ENCODE data around the gene BAX. TPM values are rescaled to one million over a fixed set of nuclear protein-coding genes. Genes with fewer than 3 reads are reported as not detected.

BAX gene
- total and polyA plus RNA-seq, 2 of the 4 experiments (the other 2 are of a cell fraction) = 23.3 to 169 TPM

GRCh38 chr19:48947258-48947542 lies 7.5 kb upstream of the BAX start:
- dilution Hi-C loops (cut with HindIII; ENCODE audit: low sequenced_read_pairs, unreplicated experiment) = no loop called here
- H3K4me3 ChIP-seq (ENCODE audit: insufficient read depth, low read depth, low read length) = no peak overlapping the region
- in situ Hi-C loops (cut with MboI; ENCODE audit: low sequenced_read_pairs) = no loop called here
- H4K20me1 ChIP-seq (ENCODE audit: insufficient read depth, low read length) = no peaks in the 10 kb centered on the region
- no peak for TF ChIP-seq RFX5 (IDR thresholded peaks at IDR 0.05; ENCODE audit: low read depth, low read length)
- no peak for TF ChIP-seq POLR2A (IDR thresholded peaks at IDR 0.05; ENCODE audit: low read depth, low read length)
- no peak for TF ChIP-seq RAD21 (IDR thresholded peaks at IDR 0.05; ENCODE audit: low read length)
- TF ChIP-seq USF2 (IDR thresholded peaks at IDR 0.05; ENCODE audit: low read depth, low read length) = no peak
- no peak for TF ChIP-seq CHD1 (IDR thresholded peaks at IDR 0.05; ENCODE audit: low read depth, low read length)
- no peak for TF ChIP-seq MAZ (IDR thresholded peaks at IDR 0.05; ENCODE audit: borderline replicate concordance, low read depth, low read length)
- no peak for TF ChIP-seq MXI1 (IDR thresholded peaks at IDR 0.05; ENCODE audit: borderline replicate concordance, low read depth, low read length)
- TF ChIP-seq ELK1 (IDR thresholded peaks at IDR 0.05; ENCODE audit: borderline replicate concordance, low read depth, low read length) = no peak
- TF ChIP-seq MAFK (IDR thresholded peaks at IDR 0.05; ENCODE audit: low read depth, low read length) = no peak
- TF ChIP-seq RCOR1 (IDR thresholded peaks at IDR 0.05; ENCODE audit: insufficient replicate concordance, low read length) = no peak
- TF ChIP-seq FOS (IDR thresholded peaks at IDR 0.05; ENCODE audit: low read depth, low read length) = no peak
- no peak for TF ChIP-seq CEBPB (IDR thresholded peaks at IDR 0.05; ENCODE audit: low read depth, low read length)
- no peak for TF ChIP-seq SMC3 (IDR thresholded peaks at IDR 0.05; ENCODE audit: low read depth, low read length)
- TF ChIP-seq NFE2L2 (IDR thresholded peaks at IDR 0.05; ENCODE audit: low read depth, low read length) = no peak
- no peak for TF ChIP-seq CTCF (conservative IDR thresholded peaks at IDR 0.05; ENCODE audit: low read depth, low read length)
- no peak for TF ChIP-seq BHLHE40 (IDR thresholded peaks at IDR 0.05; ENCODE audit: low read depth, low read length)
- no peak overlapping the region for H4K5ac ChIP-seq (ENCODE audit: low read depth, low read length)
- no peaks in the 10 kb centered on the region for H3K79me1 ChIP-seq (ENCODE audit: low read depth in 1 of 2, low read length in 2 of 2)
- ChIA-PET POLR2A (ENCODE audit: unreplicated experiment) (no interaction called here), CTCF (no interaction called here)
- no peak overlapping the region for H3K56ac ChIP-seq (ENCODE audit: extremely low read depth, insufficient read depth, low read length)
- no peak overlapping the region for H2AK9ac ChIP-seq (replicated peaks; ENCODE audit: low read depth, low read length, poor library complexity)
- ATAC-seq (ENCODE audit: low read depth) (no peak), DNase-seq (no peak)
- H3K27ac ChIP-seq (ENCODE audit: insufficient read depth, low read length) = no peak overlapping the region
- no peaks in the 10 kb centered on the region for H3K27me3 ChIP-seq (ENCODE audit: control insufficient read depth, insufficient read depth, low read length)
- 80% methylated on average over 1 of the region's 3 CpGs; no CpG with 5 or more reads in 1 of the 2 experiments for WGBS, 2 experiments (ENCODE audit: extremely low coverage in 2 of 2, insufficient read length in 1 of 2)
- no peak overlapping the region for H2AK5ac ChIP-seq (ENCODE audit: low read depth, low read length)
- intact Hi-C loops (cut with micrococcal nuclease) = no loop called here
- no peak overlapping the region for H3K4me2 ChIP-seq (ENCODE audit: low read depth, low read length)
- H3K18ac ChIP-seq (ENCODE audit: low read depth, low read length) = no peak overlapping the region
- H3K4ac ChIP-seq (ENCODE audit: low read depth, low read length) = no peak overlapping the region
- no peak overlapping the region for H2BK120ac ChIP-seq (ENCODE audit: low read depth, low read length)
- peaks cover 5% of the 10 kb centered on the region; the same call in 1 of the 2 replicates for H3K9me3 ChIP-seq (ENCODE audit: control insufficient read depth, insufficient read depth, low read length)
- BruUV-seq (replicated peaks) = no TSS peak
- no peak overlapping the region for H2BK20ac ChIP-seq (ENCODE audit: low read depth, low read length)
- H2BK5ac ChIP-seq (ENCODE audit: low read depth, low read length, poor library complexity, severe bottlenecking) = no peak overlapping the region
- no peak overlapping the region for H3K23ac ChIP-seq (ENCODE audit: low read depth, low read length)
- no peak overlapping the region for H3K9ac ChIP-seq (ENCODE audit: low read depth, low read length)
- no peaks in the 10 kb centered on the region for H3K36me3 ChIP-seq (ENCODE audit: control insufficient read depth, insufficient read depth, low read length)
- H2BK15ac ChIP-seq (ENCODE audit: low read depth, low read length) = no peak overlapping the region
- H4K91ac ChIP-seq (ENCODE audit: insufficient read depth, low read depth, low read length) = no peak overlapping the region
- no peak overlapping the region for H3K14ac ChIP-seq (replicated peaks; ENCODE audit: low read depth, low read length)
- no peak overlapping the region for H4K8ac ChIP-seq (ENCODE audit: low read depth in 2 of 2, low read length in 2 of 2)
- no peak overlapping the region for H2AFZ ChIP-seq (replicated peaks; ENCODE audit: low read length, poor library complexity)
- no peaks in the 10 kb centered on the region for H3K4me1 ChIP-seq (ENCODE audit: control insufficient read depth, insufficient read depth, low read length)
- H3K9me1 ChIP-seq (ENCODE audit: insufficient read depth, low read length) = no peaks in the 10 kb centered on the region

Measured in IMR-90 (cell line).